ENCODE data around the gene SERINC4. TPM values are rescaled to one million over a fixed set of nuclear protein-coding genes. Genes with fewer than 3 reads are reported as not detected.

Gene SERINC4
- total and polyA plus RNA-seq, 7 donors = 0.27 to 0.61 (median 0.60) TPM; not detected in 4

DNA sequence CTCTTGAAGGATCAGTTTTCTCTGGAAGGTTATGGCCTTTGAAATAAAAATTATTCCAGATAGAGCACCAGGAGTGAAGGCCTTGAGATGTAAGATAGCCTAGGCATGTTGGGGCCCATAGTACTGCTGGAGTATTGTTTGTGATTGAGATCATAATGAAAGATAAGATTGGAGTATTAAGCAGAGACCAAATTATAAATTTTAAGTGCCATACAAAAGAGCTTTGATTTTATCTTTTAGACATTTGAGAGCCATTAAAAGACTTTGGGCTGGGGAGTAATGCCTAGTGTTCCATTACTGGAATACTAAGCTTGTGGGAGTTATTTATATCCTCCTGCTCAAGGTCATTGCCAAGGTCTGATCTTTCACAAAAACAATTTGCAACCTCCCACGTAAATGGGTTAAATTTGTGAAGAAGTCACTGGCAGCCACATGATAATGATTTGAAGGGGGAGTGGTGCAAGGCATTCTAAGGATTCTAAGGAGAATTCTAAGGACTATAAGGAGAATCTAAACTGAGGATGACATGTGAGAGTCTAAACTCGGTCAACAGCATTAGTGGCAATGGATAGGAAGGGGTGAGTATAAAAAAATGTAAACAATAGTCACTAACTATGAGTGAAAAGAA is 36.1 kb downstream of the SERINC4 start:
- TF ChIP-seq EP300 (IDR thresholded peaks at IDR 0.05) (no peak), POLR2A (IDR thresholded peaks at IDR 0.05) (no peak), POLR2AphosphoS5 (IDR thresholded peaks at IDR 0.05) (no peak), CTCF (IDR thresholded peaks at IDR 0.05) (no peak)
- DNase-seq = no peak
- peak overlapping the region in 1 of 4 donors; percentile 46 for H3K27ac ChIP-seq
- H3K4me1 ChIP-seq = no peaks in the 10 kb centered on the region
- no peaks in the 10 kb centered on the region for H3K9me3 ChIP-seq
- no peaks in the 10 kb centered on the region for H3K27me3 ChIP-seq
- H3K36me3 ChIP-seq = peaks cover 41 to 100% (median 63%) of the 10 kb centered on the region in 4 donors
- intact Hi-C loops (cut with DNase I) = no loop called here
- no peak overlapping the region for H3K4me3 ChIP-seq
- WGBS, 2 donors = 80 to 86% methylated on average over 2 of the region's 2 CpGs

GRCh38 chr15:43762824-43763223 is 37.2 kb downstream of the SERINC4 start:
- no peak overlapping the region for H3K4me3 ChIP-seq
- H3K27ac ChIP-seq = peak overlapping the region in 1 of 4 donors; percentile 46
- no peaks in the 10 kb centered on the region for H3K27me3 ChIP-seq
- 78 to 79% methylated on average over 6 of the region's 6 CpGs for WGBS, 2 donors
- peaks cover 35 to 100% (median 62%) of the 10 kb centered on the region in 4 donors for H3K36me3 ChIP-seq
- intact Hi-C loops (cut with DNase I) = no loop called here
- no peak for DNase-seq
- TF ChIP-seq POLR2A (IDR thresholded peaks at IDR 0.05) (no peak), EP300 (IDR thresholded peaks at IDR 0.05) (no peak), CTCF (IDR thresholded peaks at IDR 0.05) (no peak), POLR2AphosphoS5 (IDR thresholded peaks at IDR 0.05) (no peak)
- no peaks in the 10 kb centered on the region for H3K9me3 ChIP-seq
- H3K4me1 ChIP-seq = no peaks in the 10 kb centered on the region

- DNase-seq = no peak
- peaks cover 0 to 60% (median 46%) of the 10 kb centered on the region in 4 donors for H3K4me1 ChIP-seq
- no peak overlapping the region for H3K4me3 ChIP-seq
- intact Hi-C loops (cut with DNase I) = no loop called here
- H3K27me3 ChIP-seq = no peaks in the 10 kb centered on the region
- peaks cover 0 to 40% (median 17%) of the 10 kb centered on the region in 4 donors for H3K36me3 ChIP-seq
- WGBS, 2 donors = 85 to 87% methylated on average over 6 of the region's 6 CpGs
- TF ChIP-seq EP300 (IDR thresholded peaks at IDR 0.05) (no peak), CTCF (IDR thresholded peaks at IDR 0.05) (no peak), POLR2AphosphoS5 (IDR thresholded peaks at IDR 0.05) (no peak), POLR2A (IDR thresholded peaks at IDR 0.05) (no peak)
- H3K9me3 ChIP-seq = no peaks in the 10 kb centered on the region
- H3K27ac ChIP-seq = no peak overlapping the region
Measured at GRCh38 chr15:43751885-43752284, 48.1 kb downstream of the SERINC4 start.

- Histone ChIP-seq H3K27me3 (no peaks in the 10 kb centered on the region), H3K36me3 (peaks cover 0 to 19% (median 6%) of the 10 kb centered on the region in 4 donors), H3K9me3 (no peaks in the 10 kb centered on the region), H3K4me1 (peaks cover 0 to 64% (median 51%) of the 10 kb centered on the region in 4 donors), H3K4me3 (peak overlapping the region in 2 of 4 donors; percentile 2 to 12), H3K27ac (peak overlapping the region in 1 of 4 donors; percentile 96)
- no peak for TF ChIP-seq POLR2AphosphoS5 (IDR thresholded peaks at IDR 0.05)
- no peak for TF ChIP-seq POLR2A (IDR thresholded peaks at IDR 0.05)
- no peak for TF ChIP-seq EP300 (IDR thresholded peaks at IDR 0.05)
- TF ChIP-seq CTCF (IDR thresholded peaks at IDR 0.05) = no peak
- WGBS, 2 donors = 48 to 71% methylated on average over 12 of the region's 12 CpGs
- no peak for DNase-seq
- intact Hi-C loops (cut with DNase I) = no loop called here
Measured at GRCh38 chr15:43749690-43750345, 50.2 kb downstream of the SERINC4 start.

All from sigmoid colon (tissue), 7 donors.